Measurements from ENCODE around the gene MAGEA2.
"Not testable (repeated sequence)": the region's sequence is repeated elsewhere in the genome, so short reads cannot be mapped to it uniquely, and the experiment has no call there.

The MAGEA2 gene, protein sequence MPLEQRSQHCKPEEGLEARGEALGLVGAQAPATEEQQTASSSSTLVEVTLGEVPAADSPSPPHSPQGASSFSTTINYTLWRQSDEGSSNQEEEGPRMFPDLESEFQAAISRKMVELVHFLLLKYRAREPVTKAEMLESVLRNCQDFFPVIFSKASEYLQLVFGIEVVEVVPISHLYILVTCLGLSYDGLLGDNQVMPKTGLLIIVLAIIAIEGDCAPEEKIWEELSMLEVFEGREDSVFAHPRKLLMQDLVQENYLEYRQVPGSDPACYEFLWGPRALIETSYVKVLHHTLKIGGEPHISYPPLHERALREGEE

GRCh38 chrX:152753686-152754650 lies at the start of gene MAGEA2:
Gene MAGEA2 (minus strand): TSS chrX:152753842. CDS start chrX:152751363, 2,479 bp downstream.
- not testable (repeated sequence) for H3K4me3 ChIP-seq (ENCODE audit: low read depth, low read length); DNase-seq; H3K27me3 ChIP-seq (ENCODE audit: insufficient read depth, low read depth, severe bottlenecking); H3K27ac ChIP-seq; H3K9me3 ChIP-seq (ENCODE audit: severe bottlenecking); H3K36me3 ChIP-seq

- Histone ChIP-seq H3K4me3 (ENCODE audit: low read depth, low read length) (no peak overlapping the region), H3K9me3 (ENCODE audit: severe bottlenecking) (no peaks in the 10 kb centered on the region), H3K36me3 (no peaks in the 10 kb centered on the region), H3K27me3 (ENCODE audit: insufficient read depth, low read depth, severe bottlenecking) (peaks cover 74% of the 10 kb centered on the region), H3K27ac (no peak overlapping the region)
- no peak for DNase-seq
- no peak for TF ChIP-seq CTCF (IDR thresholded peaks at IDR 0.05; ENCODE audit: low read depth, low read length)
These were observed 45.3 kb upstream of the MAGEA2 start for GRCh38 chrX:152798945-152799344.

DNA sequence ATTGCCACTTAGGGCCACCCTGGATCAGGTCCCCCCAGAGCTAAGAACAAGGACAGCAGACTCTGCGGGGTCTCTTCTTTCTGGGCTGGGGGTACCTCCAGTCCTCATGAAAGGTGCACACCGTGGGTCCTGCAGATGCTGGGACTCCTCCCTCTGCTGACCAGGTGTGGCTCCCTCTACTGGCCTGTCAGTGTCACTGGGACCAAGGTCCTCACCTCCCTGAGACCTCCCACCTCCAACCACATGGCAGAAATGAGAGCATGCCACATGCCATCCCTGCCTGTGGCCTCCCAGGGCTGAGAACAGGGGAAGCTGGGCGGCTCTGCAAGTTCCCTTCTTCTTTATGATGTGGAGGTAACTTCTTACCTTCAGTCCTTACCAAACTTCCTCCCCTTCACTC lies 33.4 kb upstream of the MAGEA2 start:
- not testable (repeated sequence) for H3K27ac ChIP-seq; H3K27me3 ChIP-seq (ENCODE audit: insufficient read depth, low read depth, severe bottlenecking); DNase-seq; H3K9me3 ChIP-seq (ENCODE audit: severe bottlenecking); H3K36me3 ChIP-seq; H3K4me3 ChIP-seq (ENCODE audit: low read depth, low read length)

DNA sequence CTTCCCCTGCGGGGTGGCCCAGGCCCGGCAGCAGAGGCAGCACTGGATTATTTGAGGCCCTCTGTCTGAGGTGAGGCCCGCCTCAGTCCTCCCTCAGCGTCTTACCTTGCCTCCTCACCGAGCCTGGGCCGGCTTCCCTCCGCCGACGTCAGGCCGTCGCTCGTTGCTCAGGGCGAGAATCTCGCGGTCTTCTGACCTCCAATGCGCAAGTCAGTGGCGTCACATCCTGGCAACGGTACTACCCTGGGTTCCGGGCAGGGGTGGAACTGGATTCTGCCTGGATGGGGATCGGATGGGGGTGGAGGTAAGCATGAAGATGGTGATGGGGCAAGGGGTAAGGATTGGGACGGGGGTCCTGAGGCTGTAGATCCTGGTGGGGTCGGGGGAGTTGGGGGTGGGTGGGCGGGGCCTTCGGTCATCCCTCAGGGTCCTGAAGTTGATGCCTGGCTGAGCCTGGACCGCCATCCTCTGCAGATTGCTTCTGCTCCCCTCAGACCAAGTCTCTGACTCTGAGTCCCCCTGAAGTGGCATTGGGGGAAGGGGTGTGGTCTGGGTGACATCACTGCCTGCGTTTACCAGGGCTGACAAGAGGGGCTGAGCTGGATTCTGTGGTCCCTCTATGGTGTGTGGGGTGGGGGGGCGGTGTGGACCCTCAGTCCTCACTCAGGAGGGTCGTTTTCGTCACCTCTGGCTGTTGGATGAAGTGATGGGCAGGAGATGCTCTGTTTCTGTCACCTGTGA lies 16.1 kb upstream of the MAGEA2 start, which contains the start of gene MAGEA6:
MAGEA6 (minus strand) TSS at position 141 of the 741 bp plus-strand sequence. CDS start 2,039 bp downstream, outside the sequence.
- not testable (repeated sequence) for H3K27ac ChIP-seq; H3K4me3 ChIP-seq (ENCODE audit: low read depth, low read length); H3K9me3 ChIP-seq (ENCODE audit: severe bottlenecking); DNase-seq; H3K27me3 ChIP-seq (ENCODE audit: insufficient read depth, low read depth, severe bottlenecking); H3K36me3 ChIP-seq

DNA sequence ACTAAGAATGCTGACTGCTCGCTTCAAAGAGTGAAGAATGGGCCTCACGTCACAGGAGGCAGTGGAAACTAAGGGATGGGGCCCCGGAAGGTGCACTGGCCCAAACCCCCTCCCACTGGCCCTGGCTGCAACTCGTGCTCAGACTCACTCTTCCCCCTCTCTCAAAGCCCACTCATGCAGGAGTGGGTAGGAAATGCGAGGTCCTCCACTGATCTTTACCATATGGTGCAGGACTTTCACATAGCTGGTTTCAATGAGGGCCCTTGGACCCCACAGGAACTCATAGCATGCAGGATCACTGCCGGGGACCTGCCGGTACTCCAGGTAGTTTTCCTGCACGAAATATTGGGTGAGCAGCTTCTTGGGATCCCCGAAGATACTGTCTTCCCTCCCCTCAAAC lies 12.9 kb upstream of the MAGEA2 start:
- not testable (repeated sequence) for H3K9me3 ChIP-seq (ENCODE audit: severe bottlenecking); H3K27me3 ChIP-seq (ENCODE audit: insufficient read depth, low read depth, severe bottlenecking); H3K27ac ChIP-seq; H3K4me3 ChIP-seq (ENCODE audit: low read depth, low read length); DNase-seq; H3K36me3 ChIP-seq

DNA sequence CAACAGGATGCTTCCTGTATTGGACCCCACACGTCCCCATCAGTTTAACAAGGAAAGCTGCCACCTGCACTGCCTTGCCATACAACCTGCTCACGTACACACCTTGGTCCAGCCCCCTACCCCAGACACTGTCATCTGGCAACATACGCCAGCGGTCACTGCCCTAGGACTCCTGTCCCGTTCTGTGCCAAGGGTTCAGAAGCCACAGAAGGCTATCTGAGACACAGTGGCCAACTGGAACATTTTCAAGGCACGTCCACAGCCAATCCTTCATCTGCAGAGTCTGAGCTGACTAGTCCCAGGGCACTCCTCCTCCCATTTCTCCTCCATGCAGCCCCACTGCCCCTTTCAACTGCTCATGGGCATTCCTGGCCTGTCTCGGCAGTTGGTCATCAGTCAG lies 7.9 kb upstream of the MAGEA2 start:
- DNase-seq; H3K36me3 ChIP-seq; H3K27ac ChIP-seq; H3K9me3 ChIP-seq (ENCODE audit: severe bottlenecking); H3K27me3 ChIP-seq (ENCODE audit: insufficient read depth, low read depth, severe bottlenecking); H3K4me3 ChIP-seq (ENCODE audit: low read depth, low read length): not testable (repeated sequence)

- H3K27me3 ChIP-seq (ENCODE audit: insufficient read depth, low read depth, severe bottlenecking); H3K27ac ChIP-seq; H3K9me3 ChIP-seq (ENCODE audit: severe bottlenecking); H3K4me3 ChIP-seq (ENCODE audit: low read depth, low read length); H3K36me3 ChIP-seq; DNase-seq: not testable (repeated sequence)
These were observed 5.9 kb upstream of the MAGEA2 start for GRCh38 chrX:152759544-152759943.

- DNase-seq; H3K27me3 ChIP-seq (ENCODE audit: insufficient read depth, low read depth, severe bottlenecking); H3K4me3 ChIP-seq (ENCODE audit: low read depth, low read length); H3K27ac ChIP-seq; H3K36me3 ChIP-seq; H3K9me3 ChIP-seq (ENCODE audit: severe bottlenecking): not testable (repeated sequence)
These were observed 5.3 kb upstream of the MAGEA2 start, which contains the start of gene CSAG3 for GRCh38 chrX:152758918-152759317. Gene CSAG3 (plus strand): TSS chrX:152759218.

DNA sequence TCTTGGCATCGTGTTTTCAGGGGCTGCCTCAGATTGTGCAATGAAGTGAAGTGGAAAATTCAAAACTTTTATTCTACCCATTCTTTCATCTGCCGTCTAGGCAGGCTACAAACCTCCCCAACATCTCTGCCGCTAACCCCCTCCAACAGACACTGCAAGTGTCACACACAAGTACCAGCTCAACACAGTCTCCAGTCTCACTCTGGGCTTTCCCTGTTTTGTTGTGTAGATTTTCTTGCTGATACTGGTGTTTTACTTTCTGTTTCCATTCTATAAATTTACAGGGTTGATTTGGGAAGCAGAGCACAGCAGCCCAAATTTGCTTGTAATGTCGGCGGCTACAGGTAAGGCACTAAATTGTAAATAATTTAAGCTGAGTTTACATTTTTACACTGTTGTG lies 1.2 kb upstream of the MAGEA2 start:
- not testable (repeated sequence) for H3K36me3 ChIP-seq; H3K27me3 ChIP-seq (ENCODE audit: insufficient read depth, low read depth, severe bottlenecking); H3K4me3 ChIP-seq (ENCODE audit: low read depth, low read length); H3K27ac ChIP-seq; DNase-seq; H3K9me3 ChIP-seq (ENCODE audit: severe bottlenecking)

All from WERI-Rb-1 (cell line).